Vagina (tissue), 2 donors: ENCODE measurements around the gene SLC37A1. TPM values are rescaled to one million over a fixed set of nuclear protein-coding genes. Genes with fewer than 3 reads are reported as not detected.
A peak's percentile ranks its signal among the peaks of the same experiment; 100 is the strongest.

Experiments
- DNase-seq, 2 donors: peaks; one replicate each; pipeline ENCODE4 v3.0.0-alpha.2; 2017; ENCODE audit errors: extremely low spot score in 2 of 2
- H3K27ac ChIP-seq: fragments of 200-600 bp; sonication (generic); one replicate; pipeline ENCODE4 v1.5.1; 2019
- H3K27me3 ChIP-seq: fragments of 200-600 bp; sonication (generic); one replicate; pipeline ENCODE4 v1.5.1; 2019
- H3K36me3 ChIP-seq, 2 donors: fragments of 200-600 bp; sonication (generic); one replicate each; pipeline ENCODE4 v1.5.1; 2017 to 2019
- H3K4me1 ChIP-seq: fragments of 200-600 bp; sonication (generic); one replicate; pipeline ENCODE4 v1.5.1; 2019
- H3K4me3 ChIP-seq, 2 donors: fragments of 200-600 bp; sonication (generic); 1 replicate in 1 of 2; 2 replicates in 1 of 2; pipeline ENCODE4 v1.5.1; 2016 to 2019
- H3K9me3 ChIP-seq: fragments of 200-600 bp; sonication (generic); one replicate; pipeline ENCODE4 v1.5.1; 2019
- CTCF ChIP-seq, 3 experiments: fragments of 450-650 bp in 2 of 3; fragments of 200-600 bp in 1 of 3; sonication (generic) in 1 of 3; IDR thresholded peaks; one replicate each; pipeline ENCODE4 v1.5.1; 2017 to 2019; ENCODE audit warnings: antibody characterized with exemption in 3 of 3, mild to moderate bottlenecking in 2 of 3, moderate library complexity in 2 of 3
- POLR2A ChIP-seq, 2 donors: fragments of 450-650 bp; IDR thresholded peaks; one replicate each; pipeline ENCODE4 v1.6.1; 2017; ENCODE audit warnings: antibody characterized with exemption in 2 of 2, mild to moderate bottlenecking in 2 of 2, moderate library complexity in 2 of 2
- POLR2AphosphoS5 ChIP-seq, 2 donors: sonication (generic); formaldehyde crosslinking; IDR thresholded peaks; one replicate each; pipeline ENCODE4 v1.9.0; 2017; ENCODE audit warnings: antibody characterized with exemption in 2 of 2, mild to moderate bottlenecking in 2 of 2, low read depth in 1 of 2; ENCODE audit not compliant: insufficient read depth in 1 of 2
- intact Hi-C: fragments of 100-400 bp; cut with DNase I; formaldehyde crosslinking; loops from one replicate; pipeline ENCODE4 v1.15.1; 2023
- total RNA-seq: library from RNA; depleted of rRNA; stranded (reverse); fragments of >200 nt; gene quantifications from one replicate; pipeline ENCODE4 v1.2.3, GENCODE V29; 2016

SLC37A1 gene
- total RNA-seq, 1 donor from 2014 or later: 11.8 TPM

GRCh38 chr21:42550817-42551216, 37.2 kb downstream of the SLC37A1 start:
- Histone ChIP-seq H3K27me3 (no peaks in the 10 kb centered on the region), H3K9me3 (no peaks in the 10 kb centered on the region), H3K4me1 (no peaks in the 10 kb centered on the region), H3K27ac (no peak overlapping the region), H3K36me3 (peaks cover 0 to 6% of the 10 kb centered on the region in 2 donors), H3K4me3 (no peak overlapping the region)
- intact Hi-C loops: no loop called here
- no peak for DNase-seq
- TF ChIP-seq POLR2A (IDR thresholded peaks at IDR 0.05): no peak
- TF ChIP-seq POLR2AphosphoS5 (IDR thresholded peaks at IDR 0.05; ENCODE audit: insufficient read depth in 1 of 2, low read depth in 1 of 2): peak in 1 of 2 donors; percentile 59
- TF ChIP-seq CTCF (IDR thresholded peaks at IDR 0.05): no peak

- Histone ChIP-seq H3K9me3 (no peaks in the 10 kb centered on the region), H3K4me1 (no peaks in the 10 kb centered on the region), H3K27me3 (no peaks in the 10 kb centered on the region), H3K27ac (no peak overlapping the region), H3K4me3 (no peak overlapping the region), H3K36me3 (peaks cover 0 to 7% of the 10 kb centered on the region in 2 donors)
- intact Hi-C loops: no loop called here
- TF ChIP-seq POLR2A (IDR thresholded peaks at IDR 0.05) (no peak), POLR2AphosphoS5 (IDR thresholded peaks at IDR 0.05; ENCODE audit: insufficient read depth in 1 of 2, low read depth in 1 of 2) (no peak), CTCF (IDR thresholded peaks at IDR 0.05) (no peak)
- DNase-seq: no peak
Observed at GRCh38 chr21:42552407-42553336, 39.0 kb downstream of the SLC37A1 start.

GRCh38 chr21:42553435-42553834, 39.8 kb downstream of the SLC37A1 start:
- Histone ChIP-seq H3K4me3 (no peak overlapping the region), H3K27ac (no peak overlapping the region), H3K36me3 (peaks cover 0 to 7% of the 10 kb centered on the region in 2 donors), H3K4me1 (no peaks in the 10 kb centered on the region), H3K27me3 (no peaks in the 10 kb centered on the region), H3K9me3 (no peaks in the 10 kb centered on the region)
- no peak for DNase-seq
- intact Hi-C loops: no loop called here
- TF ChIP-seq POLR2AphosphoS5 (IDR thresholded peaks at IDR 0.05; ENCODE audit: insufficient read depth in 1 of 2, low read depth in 1 of 2) (no peak), POLR2A (IDR thresholded peaks at IDR 0.05) (no peak), CTCF (IDR thresholded peaks at IDR 0.05) (no peak)

GRCh38 chr21:42554251-42554961, 40.8 kb downstream of the SLC37A1 start:
- no peaks in the 10 kb centered on the region for H3K9me3 ChIP-seq
- H3K4me1 ChIP-seq: no peaks in the 10 kb centered on the region
- no peak for DNase-seq
- H3K27ac ChIP-seq: no peak overlapping the region
- no peak for TF ChIP-seq POLR2AphosphoS5 (IDR thresholded peaks at IDR 0.05; ENCODE audit: insufficient read depth in 1 of 2, low read depth in 1 of 2)
- TF ChIP-seq POLR2A (IDR thresholded peaks at IDR 0.05): no peak
- TF ChIP-seq CTCF (IDR thresholded peaks at IDR 0.05): no peak
- intact Hi-C loops: no loop called here
- H3K27me3 ChIP-seq: no peaks in the 10 kb centered on the region
- H3K36me3 ChIP-seq: peaks cover 0 to 7% of the 10 kb centered on the region in 2 donors
- no peak overlapping the region for H3K4me3 ChIP-seq
